Progenitor cell of endocrine pancreas (in vitro differentiated cells): ENCODE data around the gene LSM14A. TPM values are rescaled to one million over a fixed set of nuclear protein-coding genes. Genes with fewer than 3 reads are reported as not detected.

Experiments used
- DNase-seq: peaks from one replicate; pipeline ENCODE4 v3.0.0; 2021; ENCODE audit warnings: low spot score; ENCODE audit not compliant: unreplicated experiment
- H3K27ac Mint-ChIP-seq: 2 replicates; pipeline ENCODE4 v1.8.0; 2021; ENCODE audit warnings: mild to moderate bottlenecking, moderate library complexity, mixed read lengths
- H3K27me3 Mint-ChIP-seq: 2 replicates; pipeline ENCODE4 v1.8.0; 2021; ENCODE audit warnings: mixed read lengths
- H3K36me3 Mint-ChIP-seq: 2 replicates; pipeline ENCODE4 v1.8.0; 2022; ENCODE audit warnings: mixed read lengths; ENCODE audit not compliant: insufficient read depth
- H3K4me1 Mint-ChIP-seq: 2 replicates; pipeline ENCODE4 v1.8.0; 2021; ENCODE audit warnings: low read depth, mixed read lengths
- H3K4me3 Mint-ChIP-seq: 2 replicates; pipeline ENCODE4 v1.8.0; 2021; ENCODE audit warnings: low read depth, mild to moderate bottlenecking, moderate library complexity, mixed read lengths
- H3K9me3 Mint-ChIP-seq: 2 replicates; pipeline ENCODE4 v1.8.0; 2021; ENCODE audit warnings: low read depth, mixed read lengths
- total RNA-seq: library from RNA; stranded (reverse); gene quantifications from 2 replicates; pipeline ENCODE4 v1.2.1, GENCODE V29; 2021
- TF ChIP-seq, protein P1 (sequence below): fragments of 200-600 bp; sonication (generic); IDR thresholded peaks from one replicate; pipeline ENCODE4 v1.5.0; 2021; ENCODE audit warnings: antibody characterized with exemption, mild to moderate bottlenecking; ENCODE audit not compliant: unreplicated experiment

LSM14A gene
- total RNA-seq, 1 donor from 2014 or later = 133 TPM

DNA sequence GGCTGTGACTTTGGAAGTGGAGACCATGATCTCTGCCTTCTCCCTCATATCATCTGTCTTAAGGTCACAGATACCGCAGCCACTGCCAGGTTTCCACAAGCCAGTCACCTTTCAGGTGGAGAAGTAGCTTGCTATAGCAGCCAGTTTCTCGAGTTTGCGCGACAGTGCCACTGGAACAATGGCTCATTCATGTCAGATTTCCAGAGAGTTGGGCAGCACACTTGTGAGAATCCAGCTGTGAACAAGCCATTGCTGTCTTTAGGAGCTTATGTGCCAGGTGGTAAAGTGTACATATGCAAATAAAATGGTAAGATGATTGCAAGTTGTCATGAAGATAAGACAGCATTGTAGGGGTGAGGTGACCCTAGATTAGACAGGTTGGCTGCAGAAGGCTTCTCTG is 104.3 kb downstream of the LSM14A start:
- peaks cover 13% of the 10 kb centered on the region for H3K4me1 Mint-ChIP-seq
- TF ChIP-seq, protein P1, sequence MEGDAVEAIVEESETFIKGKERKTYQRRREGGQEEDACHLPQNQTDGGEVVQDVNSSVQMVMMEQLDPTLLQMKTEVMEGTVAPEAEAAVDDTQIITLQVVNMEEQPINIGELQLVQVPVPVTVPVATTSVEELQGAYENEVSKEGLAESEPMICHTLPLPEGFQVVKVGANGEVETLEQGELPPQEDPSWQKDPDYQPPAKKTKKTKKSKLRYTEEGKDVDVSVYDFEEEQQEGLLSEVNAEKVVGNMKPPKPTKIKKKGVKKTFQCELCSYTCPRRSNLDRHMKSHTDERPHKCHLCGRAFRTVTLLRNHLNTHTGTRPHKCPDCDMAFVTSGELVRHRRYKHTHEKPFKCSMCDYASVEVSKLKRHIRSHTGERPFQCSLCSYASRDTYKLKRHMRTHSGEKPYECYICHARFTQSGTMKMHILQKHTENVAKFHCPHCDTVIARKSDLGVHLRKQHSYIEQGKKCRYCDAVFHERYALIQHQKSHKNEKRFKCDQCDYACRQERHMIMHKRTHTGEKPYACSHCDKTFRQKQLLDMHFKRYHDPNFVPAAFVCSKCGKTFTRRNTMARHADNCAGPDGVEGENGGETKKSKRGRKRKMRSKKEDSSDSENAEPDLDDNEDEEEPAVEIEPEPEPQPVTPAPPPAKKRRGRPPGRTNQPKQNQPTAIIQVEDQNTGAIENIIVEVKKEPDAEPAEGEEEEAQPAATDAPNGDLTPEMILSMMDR = no peak
- no peak overlapping the region for H3K4me3 Mint-ChIP-seq
- H3K27ac Mint-ChIP-seq = peak overlapping the region; percentile 42
- no peak for DNase-seq
- peaks cover 8% of the 10 kb centered on the region for H3K36me3 Mint-ChIP-seq
- H3K27me3 Mint-ChIP-seq = no peaks in the 10 kb centered on the region
- H3K9me3 Mint-ChIP-seq = no peaks in the 10 kb centered on the region

GRCh38 chr19:34277244-34277643 is 104.9 kb downstream of the LSM14A start:
- TF ChIP-seq, protein P1 = no peak
- no peaks in the 10 kb centered on the region for H3K27me3 Mint-ChIP-seq
- H3K9me3 Mint-ChIP-seq = no peaks in the 10 kb centered on the region
- DNase-seq = no peak
- H3K27ac Mint-ChIP-seq = no peak overlapping the region
- H3K36me3 Mint-ChIP-seq = peaks cover 5% of the 10 kb centered on the region
- H3K4me1 Mint-ChIP-seq = peaks cover 13% of the 10 kb centered on the region
- H3K4me3 Mint-ChIP-seq = no peak overlapping the region

DNA sequence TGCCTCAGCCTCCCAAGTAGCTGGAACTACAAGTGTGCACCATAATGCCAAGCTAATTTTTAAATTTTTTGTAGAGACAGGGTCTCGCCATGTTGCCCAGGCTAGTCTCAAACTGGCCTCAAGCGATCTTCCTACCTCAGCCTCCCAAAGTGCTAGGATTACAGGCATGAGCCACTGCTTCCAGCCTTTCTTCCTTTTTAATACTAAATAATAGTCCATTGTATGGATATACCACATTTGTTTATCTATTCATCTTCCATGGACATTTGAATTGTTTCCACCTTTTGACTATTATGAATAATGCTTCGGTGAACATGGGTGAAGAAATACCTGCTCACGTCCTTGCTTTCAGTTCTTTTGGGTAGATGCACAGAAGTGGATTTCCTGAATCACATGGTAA is 106.5 kb downstream of the LSM14A start:
- Mint-ChIP-seq H3K4me3 (no peak overlapping the region), H3K27ac (no peak overlapping the region), H3K9me3 (no peaks in the 10 kb centered on the region), H3K27me3 (no peaks in the 10 kb centered on the region), H3K4me1 (peaks cover 13% of the 10 kb centered on the region), H3K36me3 (peaks cover 7% of the 10 kb centered on the region)
- no peak for DNase-seq
- TF ChIP-seq, protein P1 = no peak

Other genes with a start within 250 kb of the LSM14A start
- gene GARRE1, start 82.0 kb downstream of the LSM14A start, total RNA-seq = 23.7 and 31.9 TPM in 2 replicates
- gene GPI, start 192.7 kb downstream of the LSM14A start, total RNA-seq = 147 and 150 TPM in 2 replicates
- 18.1 and 20.1 TPM in 2 replicates for gene PDCD2L, start 231.9 kb downstream of the LSM14A start, total RNA-seq